HepG2 (cell line): ENCODE results near the gene CRLF1. TPM values are rescaled to one million over a fixed set of nuclear protein-coding genes. Genes with fewer than 3 reads are reported as not detected.

Experiments used
- ARID2 ChIP-seq: sonication (generic); formaldehyde crosslinking; IDR thresholded peaks from 2 replicates; pipeline ENCODE4 v1.8.1; 2022; ENCODE audit warnings: mild to moderate bottlenecking, missing genetic modification reagents, borderline replicate concordance
- ARID4A ChIP-seq: sonication (generic); formaldehyde crosslinking; IDR thresholded peaks from 2 replicates; pipeline ENCODE4 v1.5.0; 2020; ENCODE audit warnings: mild to moderate bottlenecking, missing genetic modification reagents, borderline replicate concordance
- HES4 ChIP-seq: sonication (generic); formaldehyde crosslinking; IDR thresholded peaks from 2 replicates; pipeline ENCODE4 v1.9.0; 2021; ENCODE audit warnings: mild to moderate bottlenecking, missing genetic modification reagents, borderline replicate concordance
- SP2 ChIP-seq: sonication (generic); formaldehyde crosslinking; IDR thresholded peaks from 2 replicates; pipeline ENCODE4 v1.5.1; 2020; ENCODE audit warnings: mild to moderate bottlenecking, missing genetic modification reagents
- ZBTB26 ChIP-seq: IDR thresholded peaks from 2 replicates; pipeline ENCODE4 v1.6.1; 2016; ENCODE audit warnings: missing compliant biosample characterization, missing genetic modification reagents, borderline replicate concordance
- ZNF138 ChIP-seq: sonication (generic); formaldehyde crosslinking; IDR thresholded peaks from 2 replicates; pipeline ENCODE4 v1.5.0; 2020; ENCODE audit warnings: mild to moderate bottlenecking, low read depth, missing genetic modification reagents
- ZNF142 ChIP-seq: sonication (generic); formaldehyde crosslinking; IDR thresholded peaks from 2 replicates; pipeline ENCODE4 v1.4.0; 2020; ENCODE audit warnings: missing genetic modification reagents
- ZNF343 ChIP-seq: sonication (generic); formaldehyde crosslinking; IDR thresholded peaks from 2 replicates; pipeline ENCODE4 v1.4.0; 2020; ENCODE audit warnings: mild to moderate bottlenecking, missing genetic modification reagents
- polyA plus RNA-seq, 8 experiments: library from polyadenylated mRNA; depleted of rRNA in 3 of 8; stranded (reverse) in 7 of 8; unstranded in 1 of 8; fragments of >200 nt; fragmentation: Illumina TruSeq in 4 of 8; extraction: Trizol in 4 of 8; gene quantifications; 2 replicates each; pipeline versions ENCODE4 v1.2.1 to v1.2.3, GENCODE V29; 2011 to 2016; ENCODE audit warnings: low read depth in 4 of 8, missing spikeins in 1 of 8, mixed read lengths in 1 of 8; ENCODE audit not compliant: insufficient read depth in 1 of 8
- total RNA-seq, 5 experiments: library from RNA; depleted of rRNA; stranded (reverse); fragments of >200 nt; fragmentation: Illumina TruSeq; extraction: Trizol; gene quantifications; 2 replicates each; pipeline ENCODE4 v1.2.3, GENCODE V29; 2016; ENCODE audit warnings: low read depth in 1 of 5
- TF ChIP-seq, protein P1 (sequence below): sonication (generic); formaldehyde crosslinking; IDR thresholded peaks from 2 replicates; pipeline ENCODE4 v1.8.1; 2023; ENCODE audit warnings: mild to moderate bottlenecking, missing genetic modification reagents
- TF ChIP-seq, protein P2 (sequence below): sonication (generic); formaldehyde crosslinking; IDR thresholded peaks from 2 replicates; pipeline ENCODE4 v1.9.0; 2021; ENCODE audit warnings: missing genetic modification reagents, borderline replicate concordance

The CRLF1 gene
- total and polyA plus RNA-seq, 2 of the 13 experiments (the other 11 are each of a cell fraction or from before 2014, with no cell fraction given): 217 to 296 TPM

DNA sequence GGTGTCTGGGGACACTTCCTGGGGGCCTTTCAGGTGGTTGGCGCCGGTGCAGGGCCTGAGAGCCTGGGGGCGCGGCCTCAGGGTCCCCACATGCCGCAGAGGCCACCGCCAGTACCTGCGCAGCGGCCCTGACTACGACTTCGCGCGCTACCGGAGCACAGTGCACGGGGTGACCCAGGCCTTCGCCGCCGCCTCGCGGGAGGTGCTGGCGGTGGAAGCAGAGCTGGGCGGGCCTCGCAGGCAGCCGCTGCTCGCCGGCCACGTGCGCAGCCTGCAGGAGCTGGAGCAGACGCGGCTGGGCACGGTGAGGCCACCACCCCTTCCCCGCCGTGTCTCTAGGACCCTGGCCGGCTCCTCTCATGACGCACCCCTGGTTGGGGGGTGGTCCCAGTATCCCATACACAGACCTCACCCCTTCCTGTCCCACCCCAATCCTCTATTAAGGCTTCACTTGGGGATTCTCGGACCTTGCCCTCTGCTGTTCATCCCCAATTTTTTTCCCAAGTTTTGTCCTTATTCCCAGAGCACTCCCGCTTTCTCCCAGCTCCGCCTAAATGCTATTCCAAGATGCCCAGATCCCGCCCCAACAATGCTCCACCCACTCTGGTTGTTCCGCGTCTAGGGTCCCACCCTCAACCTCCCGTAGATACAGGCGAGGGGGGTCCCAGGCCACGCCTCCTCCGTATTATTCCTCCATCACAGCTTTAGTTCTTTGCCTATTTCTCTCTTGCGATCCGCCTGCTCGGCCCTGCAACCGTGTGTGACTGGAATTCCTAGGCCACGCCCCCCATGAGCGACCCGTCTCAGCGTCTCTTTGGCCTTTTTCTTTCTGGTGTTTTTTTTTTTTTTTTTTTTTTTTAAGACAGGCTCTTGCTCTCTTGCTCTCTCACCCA is 17.0 kb downstream of the CRLF1 start (continued):
- TF ChIP-seq ARID4A (CRISPR knock-in tag) (peak; percentile 73), ZNF343 (CRISPR knock-in tag) (peak; percentile 83; the same call in 1 of the 2 replicates), HES4 (CRISPR knock-in tag) (peak; percentile 100), ZNF138 (peak; percentile 97; the same call in 1 of the 2 replicates), SP2 (peak; percentile 50; the same call in 1 of the 2 replicates), ZNF142 (CRISPR knock-in tag) (peak; percentile 87), ARID2 (CRISPR knock-in tag) (peak; percentile 98), ZBTB26 (peak; percentile 92)
- TF ChIP-seq, protein P1, sequence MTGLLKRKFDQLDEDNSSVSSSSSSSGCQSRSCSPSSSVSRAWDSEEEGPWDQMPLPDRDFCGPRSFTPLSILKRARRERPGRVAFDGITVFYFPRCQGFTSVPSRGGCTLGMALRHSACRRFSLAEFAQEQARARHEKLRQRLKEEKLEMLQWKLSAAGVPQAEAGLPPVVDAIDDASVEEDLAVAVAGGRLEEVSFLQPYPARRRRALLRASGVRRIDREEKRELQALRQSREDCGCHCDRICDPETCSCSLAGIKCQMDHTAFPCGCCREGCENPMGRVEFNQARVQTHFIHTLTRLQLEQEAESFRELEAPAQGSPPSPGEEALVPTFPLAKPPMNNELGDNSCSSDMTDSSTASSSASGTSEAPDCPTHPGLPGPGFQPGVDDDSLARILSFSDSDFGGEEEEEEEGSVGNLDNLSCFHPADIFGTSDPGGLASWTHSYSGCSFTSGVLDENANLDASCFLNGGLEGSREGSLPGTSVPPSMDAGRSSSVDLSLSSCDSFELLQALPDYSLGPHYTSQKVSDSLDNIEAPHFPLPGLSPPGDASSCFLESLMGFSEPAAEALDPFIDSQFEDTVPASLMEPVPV: peak; percentile 89
- TF ChIP-seq, protein P2, sequence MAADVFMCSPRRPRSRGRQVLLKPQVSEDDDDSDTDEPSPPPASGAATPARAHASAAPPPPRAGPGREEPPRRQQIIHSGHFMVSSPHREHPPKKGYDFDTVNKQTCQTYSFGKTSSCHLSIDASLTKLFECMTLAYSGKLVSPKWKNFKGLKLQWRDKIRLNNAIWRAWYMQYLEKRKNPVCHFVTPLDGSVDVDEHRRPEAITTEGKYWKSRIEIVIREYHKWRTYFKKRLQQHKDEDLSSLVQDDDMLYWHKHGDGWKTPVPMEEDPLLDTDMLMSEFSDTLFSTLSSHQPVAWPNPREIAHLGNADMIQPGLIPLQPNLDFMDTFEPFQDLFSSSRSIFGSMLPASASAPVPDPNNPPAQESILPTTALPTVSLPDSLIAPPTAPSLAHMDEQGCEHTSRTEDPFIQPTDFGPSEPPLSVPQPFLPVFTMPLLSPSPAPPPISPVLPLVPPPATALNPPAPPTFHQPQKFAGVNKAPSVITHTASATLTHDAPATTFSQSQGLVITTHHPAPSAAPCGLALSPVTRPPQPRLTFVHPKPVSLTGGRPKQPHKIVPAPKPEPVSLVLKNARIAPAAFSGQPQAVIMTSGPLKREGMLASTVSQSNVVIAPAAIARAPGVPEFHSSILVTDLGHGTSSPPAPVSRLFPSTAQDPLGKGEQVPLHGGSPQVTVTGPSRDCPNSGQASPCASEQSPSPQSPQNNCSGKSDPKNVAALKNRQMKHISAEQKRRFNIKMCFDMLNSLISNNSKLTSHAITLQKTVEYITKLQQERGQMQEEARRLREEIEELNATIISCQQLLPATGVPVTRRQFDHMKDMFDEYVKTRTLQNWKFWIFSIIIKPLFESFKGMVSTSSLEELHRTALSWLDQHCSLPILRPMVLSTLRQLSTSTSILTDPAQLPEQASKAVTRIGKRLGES (CRISPR knock-in tag): peak; percentile 91
